H1 (cell line): ENCODE measurements around the gene PEAK1. TPM values are rescaled to one million over a fixed set of nuclear protein-coding genes. Genes with fewer than 3 reads are reported as not detected.

ENCODE experiments used
- CTCF ChIA-PET: fragments of 300-600 bp; sonication (Branson Sonifier 250); formaldehyde crosslinking; loops from one replicate; lab custom pipeline; 2021; ENCODE audit not compliant: partially characterized antibody; lab: Charles Lee
- POLR2A ChIA-PET: fragments of 300-600 bp; sonication (Branson Sonifier 250); formaldehyde crosslinking; loops from one replicate; lab custom pipeline; 2021; ENCODE audit warnings: inconsistent platforms; ENCODE audit not compliant: partially characterized antibody; lab: Charles Lee
- DNase-seq, 2 experiments: peaks; one replicate each; pipeline versions ENCODE4 v3.0.0 to v3.0.0-alpha.2; 2010 to 2022; ENCODE audit warnings: low spot score in 2 of 2, low read depth in 1 of 2, mixed read lengths in 1 of 2
- FAIRE-seq: peaks from 2 replicates; lab custom pipeline; 2011; peaks lifted over from hg19 to GRCh38; lab: Jason Lieb, UNC
- H2AFZ ChIP-seq: 2 replicates; pipeline ENCODE4 v1.8.1; 2012; ENCODE audit warnings: low read length, inconsistent platforms
- H2AK5ac ChIP-seq: 2 replicates; pipeline ENCODE4 v1.6.1; 2013; ENCODE audit warnings: low read depth, low read length
- H2BK120ac ChIP-seq: replicated peaks from 2 replicates; pipeline ENCODE3; 2013; ENCODE audit warnings: low read depth, low read length, inconsistent platforms
- H2BK12ac ChIP-seq: 2 replicates; pipeline ENCODE4 v1.6.1; 2013; ENCODE audit warnings: low read depth, low read length
- H2BK15ac ChIP-seq: 2 replicates; pipeline ENCODE4 v1.6.1; 2013; ENCODE audit warnings: low read length
- H2BK20ac ChIP-seq: 2 replicates; pipeline ENCODE4 v1.6.1; 2013; ENCODE audit warnings: low read length
- H2BK5ac ChIP-seq: 2 replicates; pipeline ENCODE4 v1.6.1; 2013; ENCODE audit warnings: low read depth, low read length
- H3K14ac ChIP-seq: 2 replicates; pipeline ENCODE4 v1.6.1; 2013; ENCODE audit warnings: inconsistent platforms; ENCODE audit not compliant: insufficient read length
- H3K18ac ChIP-seq: 2 replicates; pipeline ENCODE4 v1.6.1; 2013; ENCODE audit warnings: low read length; ENCODE audit errors: extremely low read depth
- H3K23ac ChIP-seq: 2 replicates; pipeline ENCODE4 v1.6.1; 2013; ENCODE audit warnings: inconsistent platforms; ENCODE audit not compliant: insufficient read length
- H3K23me2 ChIP-seq: 2 replicates; pipeline ENCODE4 v1.6.1; 2013; ENCODE audit warnings: low read depth, low read length
- H3K27ac ChIP-seq: 2 replicates; pipeline ENCODE4 v1.6.1; 2011; ENCODE audit warnings: low read depth, low read length, inconsistent platforms
- H3K27me3 ChIP-seq, 4 experiments: replicated peaks in 1 of 4; 1 replicate in 1 of 4; 2 replicates in 3 of 4; pipeline versions ENCODE4 v1.6.1 to v1.8.1; 2011 to 2013; ENCODE audit warnings: low read length in 3 of 4, mild to moderate bottlenecking in 3 of 4, inconsistent platforms in 2 of 4, mixed read lengths in 2 of 4, moderate library complexity in 1 of 4; ENCODE audit not compliant: control insufficient read depth in 3 of 4, insufficient read depth in 3 of 4; ENCODE audit errors: extremely low read depth in 1 of 4
- H3K36me3 ChIP-seq, 4 experiments: 2 replicates each; pipeline versions ENCODE4 v1.6.1 to v1.8.1; 2011 to 2013; ENCODE audit warnings: mild to moderate bottlenecking in 4 of 4, low read length in 3 of 4, moderate library complexity in 2 of 4, control low read depth in 1 of 4, inconsistent platforms in 1 of 4; ENCODE audit not compliant: insufficient read depth in 4 of 4, control insufficient read depth in 2 of 4
- H3K4ac ChIP-seq: replicated peaks from 2 replicates; pipeline ENCODE3; 2013; ENCODE audit warnings: low read length, low read depth, mixed read lengths, inconsistent platforms; ENCODE audit not compliant: insufficient read length
- H3K4me1 ChIP-seq, 4 experiments: replicated peaks in 1 of 4; 1 replicate in 1 of 4; 2 replicates in 3 of 4; pipeline versions ENCODE4 v1.6.1 to v1.8.1; 2011 to 2013; ENCODE audit warnings: low read length in 3 of 4, inconsistent platforms in 2 of 4, mixed read lengths in 1 of 4; ENCODE audit not compliant: insufficient read depth in 4 of 4, control insufficient read depth in 3 of 4
- H3K4me2 ChIP-seq, 2 experiments: 2 replicates each; pipeline versions ENCODE4 v1.6.1 to v1.8.1; 2011 to 2013; ENCODE audit warnings: low read depth in 2 of 2, low read length in 2 of 2, control low read depth in 1 of 2, inconsistent platforms in 1 of 2, mild to moderate bottlenecking in 1 of 2; ENCODE audit not compliant: insufficient read depth in 1 of 2
- H3K4me3 ChIP-seq, 4 experiments: fragments of 200-600, 300-600 bp in 1 of 4; sonication (generic), shearing (Covaris generic), sonication (Bioruptor Twin) in 1 of 4; 2 replicates each; pipeline versions ENCODE4 v1.5.1 to v1.8.1; 2011 to 2016; ENCODE audit warnings: low read length in 4 of 4, low read depth in 3 of 4, control low read depth in 2 of 4, inconsistent platforms in 2 of 4, mild to moderate bottlenecking in 2 of 4, mixed read lengths in 1 of 4, moderate library complexity in 1 of 4; ENCODE audit not compliant: insufficient read depth in 2 of 4; ENCODE audit errors: extremely low read depth in 1 of 4
- H3K56ac ChIP-seq: replicated peaks from 2 replicates; pipeline ENCODE3; 2013; ENCODE audit warnings: low read depth, mild to moderate bottlenecking, mixed read lengths, low read length, inconsistent platforms; ENCODE audit not compliant: insufficient read length
- H3K79me1 ChIP-seq: 2 replicates; pipeline ENCODE4 v1.6.1; 2013; ENCODE audit warnings: low read depth, low read length, control low read depth
- H3K79me2 ChIP-seq, 2 experiments: 2 replicates each; pipeline versions ENCODE4 v1.6.1 to v1.8.1; 2012 to 2013; ENCODE audit warnings: low read length in 2 of 2, mild to moderate bottlenecking in 2 of 2, inconsistent platforms in 1 of 2; ENCODE audit not compliant: insufficient read depth in 2 of 2, control insufficient read depth in 1 of 2
- H3K9ac ChIP-seq, 4 experiments: replicated peaks in 1 of 4; 1 replicate in 1 of 4; 2 replicates in 3 of 4; pipeline versions ENCODE4 v1.6.1 to v1.8.1; 2011 to 2013; ENCODE audit warnings: low read depth in 3 of 4, low read length in 3 of 4, control low read depth in 2 of 4, mild to moderate bottlenecking in 2 of 4, moderate library complexity in 2 of 4, inconsistent platforms in 1 of 4; ENCODE audit errors: extremely low read depth in 1 of 4
- H3K9me3 ChIP-seq, 2 experiments: 2 replicates each; pipeline versions ENCODE4 v1.6.1 to v1.8.1; 2012 to 2013; ENCODE audit warnings: mild to moderate bottlenecking in 2 of 2, moderate library complexity in 2 of 2, control low read depth in 1 of 2, inconsistent platforms in 1 of 2, low read depth in 1 of 2, low read length in 1 of 2, mixed read lengths in 1 of 2; ENCODE audit not compliant: insufficient read depth in 2 of 2
- H4K20me1 ChIP-seq, 2 experiments: replicated peaks in 1 of 2; 2 replicates each; pipeline versions ENCODE3 to v1.8.1; 2011 to 2013; ENCODE audit warnings: inconsistent platforms in 2 of 2, low read length in 2 of 2, mild to moderate bottlenecking in 1 of 2; ENCODE audit not compliant: insufficient read depth in 2 of 2, control insufficient read depth in 1 of 2
- H4K5ac ChIP-seq: 2 replicates; pipeline ENCODE4 v1.6.1; 2013; ENCODE audit warnings: low read length, low read depth, mixed read lengths, inconsistent platforms; ENCODE audit not compliant: insufficient read length
- H4K8ac ChIP-seq: 2 replicates; pipeline ENCODE4 v1.8.0; 2013; ENCODE audit warnings: mild to moderate bottlenecking, moderate library complexity, low read length, inconsistent platforms; ENCODE audit not compliant: insufficient read depth; ENCODE audit errors: extremely low read depth
- H4K91ac ChIP-seq: replicated peaks from 2 replicates; pipeline ENCODE3; 2013; ENCODE audit warnings: low read length, mixed read lengths, inconsistent platforms; ENCODE audit not compliant: insufficient read length
- CBX5 ChIP-seq: fragments of 300-800, 300-1000 bp; sonication (generic); IDR thresholded peaks from 2 replicates; pipeline ENCODE4 v1.7.1; 2016; ENCODE audit warnings: antibody characterized with exemption, low read length, low read depth
- GTF2F1 ChIP-seq: IDR thresholded peaks from 2 replicates; pipeline ENCODE4 v1.6.1; 2012; ENCODE audit warnings: low read depth, low read length, improper control_type of control experiment, borderline replicate concordance
- POLR2AphosphoS5 ChIP-seq: IDR thresholded peaks from 2 replicates; pipeline ENCODE4 v1.6.1; 2011; ENCODE audit warnings: low read depth, low read length
- POU5F1 ChIP-seq: IDR thresholded peaks from 2 replicates; pipeline ENCODE4 v1.6.1; 2011; ENCODE audit warnings: low read depth, mild to moderate bottlenecking, low read length, moderate library complexity
- TAF1 ChIP-seq: IDR thresholded peaks from 2 replicates; pipeline ENCODE4 v1.6.1; 2011; ENCODE audit warnings: mild to moderate bottlenecking, low read depth, low read length
- WGBS, 2 experiments: shearing (Covaris generic) in 1 of 2; methylation state at CpG; one replicate each; pipeline versions ENCODE4 v1.1.6 to v1.1.7; 2013 to 2015; ENCODE audit warnings: low lambda C conversion rate in 2 of 2, mixed read lengths in 2 of 2, inconsistent platforms in 1 of 2, low coverage in 1 of 2, missing lambda C conversion rate in 1 of 2; ENCODE audit not compliant: insufficient replicate concordance in 2 of 2, insufficient coverage in 1 of 2, insufficient read length in 1 of 2; ENCODE audit errors: extremely low coverage in 1 of 2, missing lambda C conversion rate in 1 of 2; 5-methylcytosine and 5-hydroxymethylcytosine counted together
- polyA plus RNA-seq, 7 experiments: library from polyadenylated mRNA; depleted of rRNA in 3 of 7; stranded (reverse) in 5 of 7; unstranded in 2 of 7; fragments of >200 nt in 5 of 7; fragments of 200-250 nt in 2 of 7; gene quantifications; 1 replicate in 5 of 7; 2 replicates in 1 of 7; 4 replicates in 1 of 7; pipeline versions ENCODE4 v1.2.1 to v1.2.3, GENCODE V29; 2011 to 2013; ENCODE audit warnings: missing spikeins in 2 of 7, mixed read lengths in 2 of 7
- total RNA-seq: library from RNA; stranded (reverse); fragmentation: NEBNext Ultra II Directional; extraction: Animal tissue kit (Norgen Biotek cat#: 25700); gene quantifications from 2 replicates; pipeline ENCODE4 v1.2.1, GENCODE V29; 2021

Gene PEAK1
- total and polyA plus RNA-seq, 2 of the 8 experiments (the other 6 are each of a cell fraction or from before 2014, with no cell fraction given), result 8.8 to 44.8 TPM

GRCh38 chr15:77111789-77112188 is 308.1 kb downstream of the PEAK1 start:
- no peaks in the 10 kb centered on the region for H3K27me3 ChIP-seq
- H2BK15ac ChIP-seq, result no peak overlapping the region
- H3K23me2 ChIP-seq, result no peaks in the 10 kb centered on the region
- no peak overlapping the region for H4K8ac ChIP-seq
- H4K5ac ChIP-seq, result no peak overlapping the region
- H3K14ac ChIP-seq, result no peak overlapping the region
- H4K91ac ChIP-seq, result no peak overlapping the region
- no peak overlapping the region for H2BK12ac ChIP-seq
- H2AK5ac ChIP-seq, result no peak overlapping the region
- 0 out of 8 replicates have a peak, but pooled peaks cover 0 to 3% (median 0%) of the 10 kb centered on the region in 4 experiments for H3K36me3 ChIP-seq
- no peak overlapping the region for H3K56ac ChIP-seq
- TF ChIP-seq POLR2AphosphoS5 (no peak), GTF2F1 (no peak), TAF1 (no peak), CBX5 (no peak), POU5F1 (no peak)
- H3K18ac ChIP-seq, result no peak overlapping the region
- H4K20me1 ChIP-seq, result peaks cover 0 to 3% of the 10 kb centered on the region in 2 experiments
- FAIRE-seq (no peak), DNase-seq (no peak)
- no peak overlapping the region for H2BK5ac ChIP-seq
- H2AFZ ChIP-seq, result no peak overlapping the region
- H3K79me2 ChIP-seq, result no peaks in the 10 kb centered on the region
- no peak overlapping the region for H2BK20ac ChIP-seq
- no peaks in the 10 kb centered on the region; a peak in 2 of 7 replicates for H3K4me1 ChIP-seq
- H3K9me3 ChIP-seq, result no peaks in the 10 kb centered on the region
- 95% methylated on average over 3 of the region's 3 CpGs; no CpG with 5 or more reads in 1 of the 2 experiments for WGBS, 2 experiments
- H3K4me2 ChIP-seq, result no peak overlapping the region
- H3K9ac ChIP-seq, result no peak overlapping the region
- H3K23ac ChIP-seq, result no peak overlapping the region
- no peak overlapping the region for H3K4ac ChIP-seq
- H3K4me3 ChIP-seq, result no peak overlapping the region
- no peak overlapping the region for H3K27ac ChIP-seq
- CTCF ChIA-PET, result interaction anchor here (1.9 to 3.2 kb wide), 3 partner anchors 9 to 78 kb away, joined by 9 to 22 read pairs (median 17); no protein-coding TSS in a partner anchor
- no peaks in the 10 kb centered on the region for H3K79me1 ChIP-seq
- H2BK120ac ChIP-seq, result no peak overlapping the region
- POLR2A ChIA-PET, result no interaction called here
